Astrocyte of the spinal cord (primary cell): ENCODE data around the gene SNAI3.

Source experiments
- DNase-seq: peaks from one replicate; pipeline ENCODE4 v3.0.0; 2011; ENCODE audit warnings: low read depth, low spot score
- H3K4me3 ChIP-seq: 2 replicates; pipeline ENCODE4 v1.5.1; 2011; ENCODE audit warnings: low read depth, mild to moderate bottlenecking, low read length, moderate library complexity
- CTCF ChIP-seq: IDR thresholded peaks from 2 replicates; pipeline ENCODE4 v1.5.1; 2012; ENCODE audit warnings: low read depth, mild to moderate bottlenecking, low read length, inconsistent platforms
- in situ Hi-C: cut with HindIII; loops from 2 replicates; pipeline ENCODE4 v1.10.0; 2017; ENCODE audit warnings: low sequenced_read_pairs

The SNAI3 gene

DNA sequence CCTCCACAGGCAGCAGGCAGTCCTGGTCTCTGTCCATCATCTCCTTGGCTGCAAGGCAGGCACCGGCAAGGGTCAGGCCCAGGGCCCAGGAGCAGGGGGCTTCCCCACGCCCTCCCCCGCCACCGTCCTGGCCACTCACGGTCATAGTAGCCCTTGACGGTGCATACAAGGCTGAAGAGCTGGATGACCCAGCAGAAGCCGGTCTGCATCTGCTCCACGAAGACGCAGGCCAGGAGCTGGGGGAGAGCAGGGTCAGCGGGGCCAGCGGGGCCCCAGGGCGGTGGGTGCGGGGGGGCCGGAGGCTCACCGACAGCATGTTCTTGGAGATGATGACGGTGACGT is 40.1 kb upstream of the SNAI3 start:
- no peak for TF ChIP-seq CTCF

GRCh38 chr16:88725609-88726407 is 39.5 kb upstream of the SNAI3 start:
- no peak for DNase-seq
- H3K4me3 ChIP-seq: no peak overlapping the region
- TF ChIP-seq CTCF: no peak
- in situ Hi-C loops: no loop called here

More for the DNA sequence above, 40.1 kb upstream of the SNAI3 start:
- no peak for DNase-seq
- H3K4me3 ChIP-seq: no peak overlapping the region
- in situ Hi-C loops: no loop called here

- no peak overlapping the region for H3K4me3 ChIP-seq
- no peak for DNase-seq
- in situ Hi-C loops: no loop called here
- no peak for TF ChIP-seq CTCF
Measured at GRCh38 chr16:88724855-88725555, 38.7 kb upstream of the SNAI3 start.

- in situ Hi-C loops: no loop called here
- no peak for TF ChIP-seq CTCF
- no peak for DNase-seq
- no peak overlapping the region for H3K4me3 ChIP-seq
Measured at GRCh38 chr16:88723911-88724310, 37.6 kb upstream of the SNAI3 start.

GRCh38 chr16:88723507-88723887 is 37.2 kb upstream of the SNAI3 start:
- in situ Hi-C loops: no loop called here
- no peak overlapping the region for H3K4me3 ChIP-seq
- no peak for TF ChIP-seq CTCF
- DNase-seq: no peak

- H3K4me3 ChIP-seq: no peak overlapping the region
Measured at GRCh38 chr16:88722784-88723506, 36.6 kb upstream of the SNAI3 start.

More at GRCh38 chr16:88722784-88723506, 36.6 kb upstream of the SNAI3 start:
- DNase-seq: no peak
- no peak for TF ChIP-seq CTCF
- in situ Hi-C loops: no loop called here
